IMR-90 (cell line): Measurements from ENCODE around the gene MYCBPAP. TPM values are rescaled to one million over a fixed set of nuclear protein-coding genes. Genes with fewer than 3 reads are reported as not detected.

ENCODE experiments used
- ATAC-seq: fragments of 200-7000 bp; cut with Tn5 transposase; 2 replicates; pipeline ENCODE4 v1.9.1; 2020; ENCODE audit warnings: low read depth, mild to moderate bottlenecking, moderate library complexity
- BruUV-seq: library from RNA; stranded (reverse); fragments of 400-500 nt; replicated peaks from 2 replicates; lab custom pipeline; 2021; lab: Mats Ljungman, UMichigan
- CTCF ChIA-PET: fragments of 300-600 bp; formaldehyde crosslinking; extraction: SDS; loops from one replicate; lab custom pipeline; 2021; ENCODE audit warnings: antibody characterized with exemption; lab: Yijun Ruan, JAX
- POLR2A ChIA-PET: fragments of 300-600 bp; sonication (Branson Sonifier 250); formaldehyde crosslinking; loops from one replicate; lab custom pipeline; 2022; ENCODE audit warnings: antibody characterized with exemption; ENCODE audit not compliant: unreplicated experiment; lab: Charles Lee
- DNase-seq: peaks from one replicate; pipeline ENCODE4 v3.0.0; 2013
- H2AFZ ChIP-seq: replicated peaks from 2 replicates; pipeline ENCODE3; 2013; ENCODE audit warnings: low read length, mild to moderate bottlenecking; ENCODE audit not compliant: poor library complexity
- H2AK5ac ChIP-seq: 2 replicates; pipeline ENCODE4 v1.6.1; 2013; ENCODE audit warnings: low read depth, low read length, inconsistent platforms
- H2AK9ac ChIP-seq: replicated peaks from 2 replicates; pipeline ENCODE3; 2013; ENCODE audit warnings: mild to moderate bottlenecking, low read depth, low read length, moderate library complexity; ENCODE audit not compliant: poor library complexity
- H2BK120ac ChIP-seq: 2 replicates; pipeline ENCODE4 v1.6.1; 2013; ENCODE audit warnings: low read depth, low read length, inconsistent platforms
- H2BK15ac ChIP-seq: 3 replicates; pipeline ENCODE4 v1.6.1; 2013; ENCODE audit warnings: low read depth, low read length, inconsistent platforms
- H2BK20ac ChIP-seq: 2 replicates; pipeline ENCODE4 v1.6.1; 2013; ENCODE audit warnings: low read depth, mild to moderate bottlenecking, inconsistent platforms, low read length, moderate library complexity
- H2BK5ac ChIP-seq: 2 replicates; pipeline ENCODE4 v1.6.1; 2013; ENCODE audit warnings: mild to moderate bottlenecking, low read depth, low read length, inconsistent platforms; ENCODE audit not compliant: poor library complexity, severe bottlenecking
- H3K14ac ChIP-seq: replicated peaks from 2 replicates; pipeline ENCODE4 v1.6.1; 2013; ENCODE audit warnings: low read depth, low read length, inconsistent platforms
- H3K18ac ChIP-seq: 2 replicates; pipeline ENCODE4 v1.6.1; 2013; ENCODE audit warnings: low read depth, low read length, control low read depth
- H3K23ac ChIP-seq: 2 replicates; pipeline ENCODE4 v1.6.1; 2013; ENCODE audit warnings: low read depth, low read length, inconsistent platforms
- H3K27ac ChIP-seq: 2 replicates; pipeline ENCODE4 v1.5.1; 2013; ENCODE audit warnings: mild to moderate bottlenecking, control low read depth, low read length; ENCODE audit not compliant: insufficient read depth
- H3K27me3 ChIP-seq: 2 replicates; pipeline ENCODE4 v1.6.1; 2013; ENCODE audit warnings: low read length; ENCODE audit not compliant: control insufficient read depth, insufficient read depth
- H3K36me3 ChIP-seq: 2 replicates; pipeline ENCODE4 v1.6.1; 2013; ENCODE audit warnings: low read length, mixed read lengths; ENCODE audit not compliant: control insufficient read depth, insufficient read depth
- H3K4ac ChIP-seq: 2 replicates; pipeline ENCODE4 v1.6.1; 2013; ENCODE audit warnings: low read depth, low read length, inconsistent platforms
- H3K4me1 ChIP-seq: 2 replicates; pipeline ENCODE4 v1.6.1; 2013; ENCODE audit warnings: low read length, mixed read lengths; ENCODE audit not compliant: control insufficient read depth, insufficient read depth
- H3K4me2 ChIP-seq: 2 replicates; pipeline ENCODE4 v1.6.1; 2013; ENCODE audit warnings: low read depth, mild to moderate bottlenecking, control low read depth, low read length, moderate library complexity
- H3K4me3 ChIP-seq: 2 replicates; pipeline ENCODE4 v1.5.1; 2013; ENCODE audit warnings: low read depth, mild to moderate bottlenecking, control low read depth, low read length, moderate library complexity; ENCODE audit not compliant: insufficient read depth
- H3K56ac ChIP-seq: 2 replicates; pipeline ENCODE4 v1.6.1; 2013; ENCODE audit warnings: low read length, inconsistent platforms; ENCODE audit not compliant: insufficient read depth; ENCODE audit errors: extremely low read depth
- H3K79me1 ChIP-seq, 2 experiments: 2 replicates each; pipeline ENCODE4 v1.6.1; 2013; ENCODE audit warnings: low read length in 2 of 2, inconsistent platforms in 1 of 2, low read depth in 1 of 2
- H3K9ac ChIP-seq: 2 replicates; pipeline ENCODE4 v1.6.1; 2013; ENCODE audit warnings: low read depth, low read length, control low read depth
- H3K9me1 ChIP-seq: 2 replicates; pipeline ENCODE4 v1.6.1; 2013; ENCODE audit warnings: low read length, inconsistent platforms; ENCODE audit not compliant: insufficient read depth
- H3K9me3 ChIP-seq: 2 replicates; pipeline ENCODE4 v1.6.1; 2013; ENCODE audit warnings: low read length; ENCODE audit not compliant: control insufficient read depth, insufficient read depth
- H4K20me1 ChIP-seq: 2 replicates; pipeline ENCODE4 v1.6.1; 2013; ENCODE audit warnings: low read length, inconsistent platforms; ENCODE audit not compliant: insufficient read depth
- H4K5ac ChIP-seq: 2 replicates; pipeline ENCODE4 v1.6.1; 2013; ENCODE audit warnings: mild to moderate bottlenecking, low read depth, low read length, control low read depth
- H4K8ac ChIP-seq, 2 experiments: 2 replicates each; pipeline ENCODE4 v1.6.1; 2013; ENCODE audit warnings: low read depth in 2 of 2, low read length in 2 of 2, control low read depth in 1 of 2, inconsistent platforms in 1 of 2
- H4K91ac ChIP-seq: 2 replicates; pipeline ENCODE4 v1.6.1; 2013; ENCODE audit warnings: low read depth, low read length, inconsistent platforms; ENCODE audit not compliant: insufficient read depth
- BHLHE40 ChIP-seq: fragments of 150-350 bp; IDR thresholded peaks from 2 replicates; pipeline ENCODE4 v1.6.1; 2016; ENCODE audit warnings: mild to moderate bottlenecking, low read depth, low read length
- FOS ChIP-seq: fragments of 150-350 bp; IDR thresholded peaks from 2 replicates; pipeline ENCODE4 v1.6.1; 2016; ENCODE audit warnings: low read depth, low read length
- MAZ ChIP-seq: IDR thresholded peaks from 2 replicates; pipeline ENCODE4 v1.6.1; 2012; ENCODE audit warnings: low read depth, mild to moderate bottlenecking, low read length, improper control_type of control experiment, moderate library complexity, borderline replicate concordance
- MXI1 ChIP-seq: IDR thresholded peaks from 2 replicates; pipeline ENCODE4 v1.6.1; 2012; ENCODE audit warnings: low read depth, mild to moderate bottlenecking, low read length, moderate library complexity, borderline replicate concordance
- NFE2L2 ChIP-seq: fragments of 150-350 bp; IDR thresholded peaks from 2 replicates; pipeline ENCODE4 v1.6.1; 2016; ENCODE audit warnings: low read depth, mild to moderate bottlenecking, low read length
- POLR2A ChIP-seq: IDR thresholded peaks from 2 replicates; pipeline ENCODE4 v1.6.1; 2012; ENCODE audit warnings: mild to moderate bottlenecking, low read depth, low read length
- RAD21 ChIP-seq: IDR thresholded peaks from 2 replicates; pipeline ENCODE4 v1.6.1; 2012; ENCODE audit warnings: low read length, improper control_type of control experiment
- RCOR1 ChIP-seq: IDR thresholded peaks from 2 replicates; pipeline ENCODE4 v1.6.1; 2012; ENCODE audit warnings: mild to moderate bottlenecking, low read length, improper control_type of control experiment; ENCODE audit not compliant: insufficient replicate concordance
- WGBS, 2 experiments: methylation state at CpG; one replicate each; pipeline versions ENCODE4 v1.1.5 to v1.1.7; 2013; ENCODE audit warnings: missing lambda C conversion rate in 2 of 2; ENCODE audit not compliant: insufficient read length in 1 of 2; ENCODE audit errors: extremely low coverage in 2 of 2; 5-methylcytosine and 5-hydroxymethylcytosine counted together
- dilution Hi-C: fragments of 300-500 bp; cut with HindIII; formaldehyde crosslinking; loops from one replicate; pipeline ENCODE4 v1.14.3; 2018; ENCODE audit warnings: low sequenced_read_pairs; ENCODE audit not compliant: unreplicated experiment
- in situ Hi-C: fragments of 300-500 bp; cut with MboI; formaldehyde crosslinking; loops from 3 replicates; pipeline ENCODE4 v1.14.3; 2019; ENCODE audit warnings: low sequenced_read_pairs, inconsistent platforms, mixed read lengths
- intact Hi-C: fragments of 100-400 bp; cut with micrococcal nuclease; formaldehyde crosslinking; loops from 2 replicates; pipeline ENCODE4 v1.10.0; 2022
- polyA plus RNA-seq, 3 experiments: library from polyadenylated mRNA; depleted of rRNA; stranded (reverse); fragments of >200 nt; gene quantifications; 2 replicates each; pipeline ENCODE4 v1.2.3, GENCODE V29; 2012; ENCODE audit warnings: low replicate concordance in 1 of 3
- total RNA-seq: library from RNA; depleted of rRNA; stranded (reverse); fragments of >200 nt; gene quantifications from 2 replicates; pipeline ENCODE4 v1.2.3, GENCODE V29; 2012
- TF ChIP-seq, protein P1 (sequence below): conservative IDR thresholded peaks from 2 replicates; pipeline ENCODE4 v1.5.1; 2012; ENCODE audit warnings: mild to moderate bottlenecking, low read depth, low read length, improper control_type of control experiment
- TF ChIP-seq, protein P2 (sequence below): fragments of 150-350 bp; IDR thresholded peaks from 2 replicates; pipeline ENCODE4 v1.6.1; 2016; ENCODE audit warnings: low read depth, mild to moderate bottlenecking, low read length, moderate library complexity, borderline replicate concordance

Gene MYCBPAP
- total and polyA plus RNA-seq, 2 of the 4 experiments (the other 2 are of a cell fraction): 0.17 to 0.18 TPM

DNA sequence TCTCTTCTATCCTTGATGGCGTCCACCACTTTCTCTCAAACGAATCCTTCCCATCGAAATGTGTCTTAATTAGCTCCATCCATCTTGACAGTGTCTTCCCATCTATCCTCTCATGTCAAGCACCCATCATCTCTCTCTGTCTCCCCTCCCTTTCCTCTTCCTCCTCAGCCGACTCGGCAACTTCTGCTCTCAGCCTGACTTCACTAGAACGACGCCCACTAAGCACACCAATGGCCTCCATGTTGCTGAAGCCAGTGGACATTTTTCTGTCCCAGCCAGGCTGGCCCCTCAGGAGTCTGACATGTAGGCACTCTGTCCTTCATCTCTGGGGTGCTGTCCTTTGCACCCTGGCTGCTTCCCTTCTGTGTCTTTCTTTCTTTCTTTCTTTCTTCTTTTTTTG, 36.3 kb downstream of the MYCBPAP start (continued):
- TF ChIP-seq, protein P1, sequence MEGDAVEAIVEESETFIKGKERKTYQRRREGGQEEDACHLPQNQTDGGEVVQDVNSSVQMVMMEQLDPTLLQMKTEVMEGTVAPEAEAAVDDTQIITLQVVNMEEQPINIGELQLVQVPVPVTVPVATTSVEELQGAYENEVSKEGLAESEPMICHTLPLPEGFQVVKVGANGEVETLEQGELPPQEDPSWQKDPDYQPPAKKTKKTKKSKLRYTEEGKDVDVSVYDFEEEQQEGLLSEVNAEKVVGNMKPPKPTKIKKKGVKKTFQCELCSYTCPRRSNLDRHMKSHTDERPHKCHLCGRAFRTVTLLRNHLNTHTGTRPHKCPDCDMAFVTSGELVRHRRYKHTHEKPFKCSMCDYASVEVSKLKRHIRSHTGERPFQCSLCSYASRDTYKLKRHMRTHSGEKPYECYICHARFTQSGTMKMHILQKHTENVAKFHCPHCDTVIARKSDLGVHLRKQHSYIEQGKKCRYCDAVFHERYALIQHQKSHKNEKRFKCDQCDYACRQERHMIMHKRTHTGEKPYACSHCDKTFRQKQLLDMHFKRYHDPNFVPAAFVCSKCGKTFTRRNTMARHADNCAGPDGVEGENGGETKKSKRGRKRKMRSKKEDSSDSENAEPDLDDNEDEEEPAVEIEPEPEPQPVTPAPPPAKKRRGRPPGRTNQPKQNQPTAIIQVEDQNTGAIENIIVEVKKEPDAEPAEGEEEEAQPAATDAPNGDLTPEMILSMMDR: no peak
- TF ChIP-seq MAZ (no peak), NFE2L2 (no peak)

DNA sequence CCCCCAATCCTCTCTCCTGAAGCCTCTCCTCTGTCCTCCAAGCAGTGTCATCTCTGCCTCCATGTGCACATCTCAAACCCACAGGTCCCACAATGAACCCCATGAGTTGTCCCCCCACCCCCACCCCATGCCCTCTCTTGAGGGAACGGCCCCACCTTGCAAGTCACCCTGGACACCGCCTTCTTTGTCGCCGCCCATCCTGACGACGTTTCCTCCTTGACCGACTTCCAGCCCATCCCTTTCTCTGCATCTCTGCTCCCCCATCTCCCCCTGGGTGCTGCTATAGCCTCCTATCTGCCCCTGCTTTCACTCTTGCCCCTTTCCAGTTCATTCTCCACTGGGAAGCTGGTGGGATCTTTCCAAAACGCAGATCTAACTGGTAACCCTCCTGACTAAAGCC, 37.1 kb downstream of the MYCBPAP start:
- H4K5ac ChIP-seq: no peak overlapping the region
- peaks cover 9% of the 10 kb centered on the region for H3K9me1 ChIP-seq
- H2AK9ac ChIP-seq: no peak overlapping the region
- no peak overlapping the region for H4K8ac ChIP-seq
- no peak overlapping the region for H3K4ac ChIP-seq
- no peak overlapping the region for H4K91ac ChIP-seq
- H3K23ac ChIP-seq: no peak overlapping the region
- H2BK120ac ChIP-seq: no peak overlapping the region
- H3K4me1 ChIP-seq: peaks cover 19% of the 10 kb centered on the region
- ChIA-PET CTCF (no interaction called here), POLR2A (no interaction called here)
- 80% methylated on average over 3 of the region's 8 CpGs; no CpG with 5 or more reads in 1 of the 2 experiments for WGBS, 2 experiments
- no peaks in the 10 kb centered on the region for H3K27me3 ChIP-seq
- H2BK20ac ChIP-seq: no peak overlapping the region
- H3K18ac ChIP-seq: no peak overlapping the region
- DNase-seq (no peak), ATAC-seq (no peak)
- no peak overlapping the region for H3K56ac ChIP-seq
- H3K79me1 ChIP-seq: peaks cover 0 to 18% of the 10 kb centered on the region in 2 experiments; a peak in 2 of 4 replicates
- no peak overlapping the region for H3K27ac ChIP-seq
- no peak overlapping the region for H3K4me2 ChIP-seq
- BruUV-seq: no TSS peak
- no peaks in the 10 kb centered on the region for H4K20me1 ChIP-seq
- no peaks in the 10 kb centered on the region for H3K9me3 ChIP-seq
- 0 out of 2 replicates have a peak overlapping the region, but pooled peaks have one; percentile 27 for H2AK5ac ChIP-seq
- dilution Hi-C loops (no loop called here), intact Hi-C loops (loop anchor here (10.0 kb wide), 1 partner anchor 409 kb away; no protein-coding TSS in a partner anchor), in situ Hi-C loops (loop anchor here (5.0 to 10.0 kb wide), 4 partner anchors 82 to 409 kb away; no protein-coding TSS in a partner anchor)
- H3K36me3 ChIP-seq: peaks cover 10% of the 10 kb centered on the region; the same call in 1 of the 2 replicates
- no peak overlapping the region for H3K4me3 ChIP-seq
- H2AFZ ChIP-seq: no peak overlapping the region
- no peak overlapping the region for H2BK15ac ChIP-seq
- no peak overlapping the region for H3K9ac ChIP-seq
- H2BK5ac ChIP-seq: no peak overlapping the region
- H3K14ac ChIP-seq: no peak overlapping the region
- TF ChIP-seq MAZ (no peak), POLR2A (no peak), RAD21 (no peak), RCOR1 (no peak), MXI1 (no peak), FOS (no peak), BHLHE40 (no peak)
- TF ChIP-seq, protein P1: no peak
- TF ChIP-seq, protein P2, sequence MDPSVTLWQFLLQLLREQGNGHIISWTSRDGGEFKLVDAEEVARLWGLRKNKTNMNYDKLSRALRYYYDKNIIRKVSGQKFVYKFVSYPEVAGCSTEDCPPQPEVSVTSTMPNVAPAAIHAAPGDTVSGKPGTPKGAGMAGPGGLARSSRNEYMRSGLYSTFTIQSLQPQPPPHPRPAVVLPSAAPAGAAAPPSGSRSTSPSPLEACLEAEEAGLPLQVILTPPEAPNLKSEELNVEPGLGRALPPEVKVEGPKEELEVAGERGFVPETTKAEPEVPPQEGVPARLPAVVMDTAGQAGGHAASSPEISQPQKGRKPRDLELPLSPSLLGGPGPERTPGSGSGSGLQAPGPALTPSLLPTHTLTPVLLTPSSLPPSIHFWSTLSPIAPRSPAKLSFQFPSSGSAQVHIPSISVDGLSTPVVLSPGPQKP: no peak
